Endodermal cell (in vitro differentiated cells): ENCODE measurements around the gene ETV6. TPM values are rescaled to one million over a fixed set of nuclear protein-coding genes. Genes with fewer than 3 reads are reported as not detected.

Experiments
- DNase-seq: peaks from one replicate; pipeline ENCODE4 v3.0.0-alpha.2; 2017
- H3K27ac ChIP-seq: 2 replicates; pipeline ENCODE4 v1.5.1; 2013; ENCODE audit warnings: mild to moderate bottlenecking, low read depth, low read length, moderate library complexity
- H3K27me3 ChIP-seq: 2 replicates; pipeline ENCODE4 v1.6.1; 2013; ENCODE audit warnings: mild to moderate bottlenecking, low read length, moderate library complexity; ENCODE audit not compliant: insufficient read depth, control insufficient read depth, poor library complexity, severe bottlenecking
- H3K36me3 ChIP-seq: 2 replicates; pipeline ENCODE4 v1.7.0; 2013; ENCODE audit warnings: mild to moderate bottlenecking, low read length, moderate library complexity; ENCODE audit not compliant: control insufficient read depth, insufficient read depth
- H3K4me1 ChIP-seq: one replicate; pipeline ENCODE4 v1.7.0; 2013; ENCODE audit warnings: low read length; ENCODE audit not compliant: control insufficient read depth, insufficient read depth
- H3K4me3 ChIP-seq: 2 replicates; pipeline ENCODE4 v1.5.1; 2013; ENCODE audit warnings: mild to moderate bottlenecking, low read length, moderate library complexity
- H3K9ac ChIP-seq: 2 replicates; pipeline ENCODE4 v1.6.1; 2013; ENCODE audit warnings: mild to moderate bottlenecking, low read length, moderate library complexity; ENCODE audit not compliant: poor library complexity, severe bottlenecking; ENCODE audit errors: extremely low read depth
- H3K9me3 ChIP-seq: 2 replicates; pipeline ENCODE4 v1.6.1; 2013; ENCODE audit warnings: mild to moderate bottlenecking, low read length, moderate library complexity; ENCODE audit not compliant: control insufficient read depth
- H3K27ac Mint-ChIP-seq: 2 replicates; pipeline ENCODE4 v1.8.0; 2020; ENCODE audit warnings: mixed read lengths
- H3K27me3 Mint-ChIP-seq: 2 replicates; pipeline ENCODE4 v1.8.0; 2021; ENCODE audit warnings: mild to moderate bottlenecking, mixed read lengths; ENCODE audit not compliant: insufficient read depth
- H3K36me3 Mint-ChIP-seq: 2 replicates; pipeline ENCODE4 v1.8.0; 2020; ENCODE audit warnings: low read depth, mixed read lengths
- H3K4me1 Mint-ChIP-seq: 2 replicates; pipeline ENCODE4 v1.8.0; 2020; ENCODE audit warnings: mixed read lengths
- H3K4me3 Mint-ChIP-seq: 2 replicates; pipeline ENCODE4 v1.8.0; 2020; ENCODE audit warnings: mild to moderate bottlenecking, moderate library complexity, mixed read lengths
- H3K9me3 Mint-ChIP-seq: 2 replicates; pipeline ENCODE4 v1.8.0; 2020; ENCODE audit warnings: mild to moderate bottlenecking, mixed read lengths
- WGBS, 2 experiments: methylation state at CpG; one replicate each; pipeline versions ENCODE4 v1.1.5 to v1.1.7; 2013; ENCODE audit warnings: missing lambda C conversion rate in 2 of 2, mixed read lengths in 1 of 2; ENCODE audit not compliant: insufficient coverage in 1 of 2, insufficient read length in 1 of 2; 5-methylcytosine and 5-hydroxymethylcytosine counted together
- total RNA-seq, 2 donors: library from RNA; stranded (reverse); fragmentation: NEBNext Ultra II Directional in 1 of 2; extraction: Animal tissue kit (Norgen Biotek cat#: 25700) in 1 of 2; gene quantifications; 2 replicates in 1 of 2; 3 replicates in 1 of 2; pipeline ENCODE4 v1.2.1, GENCODE V29; 2021
- TF ChIP-seq, protein P1 (sequence below): fragments of 200-600 bp; sonication (generic); conservative IDR thresholded peaks from 2 replicates; pipeline ENCODE4 v1.5.0; 2021; ENCODE audit warnings: antibody characterized with exemption, mild to moderate bottlenecking

The ETV6 gene
- total RNA-seq, 2 donors from 2014 or later: 9.3 to 22.1 TPM

GRCh38 chr12:11782914-11783420, 133.5 kb downstream of the ETV6 start:
- Mint-ChIP-seq H3K27ac (no peak overlapping the region), H3K36me3 (no peaks in the 10 kb centered on the region), H3K4me1 (peaks cover 16% of the 10 kb centered on the region), H3K27me3 (peaks cover 23% of the 10 kb centered on the region), H3K9me3 (no peaks in the 10 kb centered on the region), H3K4me3 (no peak overlapping the region)
- DNase-seq: no peak
- Histone ChIP-seq H3K27me3 (peaks cover 27% of the 10 kb centered on the region), H3K4me1 (peaks cover 3% of the 10 kb centered on the region), H3K9me3 (no peaks in the 10 kb centered on the region), H3K27ac (no peak overlapping the region), H3K36me3 (no peaks in the 10 kb centered on the region), H3K4me3 (no peak overlapping the region), H3K9ac (no peak overlapping the region)
- TF ChIP-seq, protein P1, sequence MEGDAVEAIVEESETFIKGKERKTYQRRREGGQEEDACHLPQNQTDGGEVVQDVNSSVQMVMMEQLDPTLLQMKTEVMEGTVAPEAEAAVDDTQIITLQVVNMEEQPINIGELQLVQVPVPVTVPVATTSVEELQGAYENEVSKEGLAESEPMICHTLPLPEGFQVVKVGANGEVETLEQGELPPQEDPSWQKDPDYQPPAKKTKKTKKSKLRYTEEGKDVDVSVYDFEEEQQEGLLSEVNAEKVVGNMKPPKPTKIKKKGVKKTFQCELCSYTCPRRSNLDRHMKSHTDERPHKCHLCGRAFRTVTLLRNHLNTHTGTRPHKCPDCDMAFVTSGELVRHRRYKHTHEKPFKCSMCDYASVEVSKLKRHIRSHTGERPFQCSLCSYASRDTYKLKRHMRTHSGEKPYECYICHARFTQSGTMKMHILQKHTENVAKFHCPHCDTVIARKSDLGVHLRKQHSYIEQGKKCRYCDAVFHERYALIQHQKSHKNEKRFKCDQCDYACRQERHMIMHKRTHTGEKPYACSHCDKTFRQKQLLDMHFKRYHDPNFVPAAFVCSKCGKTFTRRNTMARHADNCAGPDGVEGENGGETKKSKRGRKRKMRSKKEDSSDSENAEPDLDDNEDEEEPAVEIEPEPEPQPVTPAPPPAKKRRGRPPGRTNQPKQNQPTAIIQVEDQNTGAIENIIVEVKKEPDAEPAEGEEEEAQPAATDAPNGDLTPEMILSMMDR: no peak
- WGBS, 2 experiments: 84 to 91% methylated on average over 2 to 3 of the region's 3 CpGs

GRCh38 chr12:11785712-11786111, 136.2 kb downstream of the ETV6 start:
- H3K27me3 Mint-ChIP-seq: peaks cover 6% of the 10 kb centered on the region
- Histone ChIP-seq H3K4me3 (no peak overlapping the region), H3K27me3 (peaks cover 9% of the 10 kb centered on the region), H3K9ac (no peak overlapping the region), H3K36me3 (no peaks in the 10 kb centered on the region), H3K9me3 (no peaks in the 10 kb centered on the region), H3K4me1 (no peaks in the 10 kb centered on the region), H3K27ac (no peak overlapping the region)
- no peak for DNase-seq
- 97% methylated on average over 3 to 5 of the region's 5 CpGs for WGBS, 2 experiments
- no peak overlapping the region for H3K27ac Mint-ChIP-seq
- H3K36me3 Mint-ChIP-seq: peaks cover 3% of the 10 kb centered on the region
- H3K9me3 Mint-ChIP-seq: no peaks in the 10 kb centered on the region
- H3K4me1 Mint-ChIP-seq: peaks cover 8% of the 10 kb centered on the region
- TF ChIP-seq, protein P1: no peak
- no peak overlapping the region for H3K4me3 Mint-ChIP-seq

DNA sequence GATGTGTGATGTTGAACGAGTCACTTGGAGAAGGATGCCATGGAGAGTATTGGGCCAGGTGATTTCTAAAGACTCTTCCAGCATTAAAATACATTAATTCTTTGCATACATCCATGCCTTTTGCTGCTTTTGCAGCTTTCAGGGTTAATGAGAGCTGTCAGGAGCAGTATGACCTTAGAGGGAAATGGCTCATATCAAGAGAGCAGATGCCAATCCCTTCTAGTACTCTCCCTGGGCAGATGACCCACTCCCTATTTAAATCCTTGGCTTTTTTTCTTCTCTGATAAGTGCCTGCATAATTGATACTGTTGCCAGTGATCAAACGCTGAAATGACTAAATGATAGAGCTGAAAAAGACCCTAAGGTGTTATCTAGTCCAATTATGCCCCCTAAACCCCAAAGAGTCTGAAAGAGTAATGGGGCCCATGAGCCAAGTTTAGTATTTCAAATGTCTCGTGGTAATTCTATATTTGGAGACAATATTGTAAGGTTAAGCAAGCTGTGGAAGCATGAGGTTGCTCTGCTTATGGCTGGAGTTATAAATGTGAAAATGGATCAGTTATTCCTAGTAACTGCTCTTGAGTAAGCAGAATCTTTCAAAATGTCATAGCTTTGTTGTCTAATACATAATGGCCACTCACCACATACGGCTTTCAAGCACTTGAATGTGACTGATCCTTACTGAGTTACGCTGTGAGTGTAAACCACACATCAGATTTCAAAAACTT, 137.3 kb downstream of the ETV6 start:
- no peaks in the 10 kb centered on the region for H3K27me3 ChIP-seq
- no peak for DNase-seq
- H3K36me3 ChIP-seq: no peaks in the 10 kb centered on the region
- H3K27me3 Mint-ChIP-seq: no peaks in the 10 kb centered on the region
- H3K4me3 Mint-ChIP-seq: no peak overlapping the region
- H3K9me3 ChIP-seq: no peaks in the 10 kb centered on the region
- WGBS, 2 experiments: 94 to 99% methylated on average over 2 to 5 of the region's 5 CpGs
- H3K27ac Mint-ChIP-seq: no peak overlapping the region
- H3K4me3 ChIP-seq: no peak overlapping the region
- H3K9me3 Mint-ChIP-seq: no peaks in the 10 kb centered on the region
- H3K9ac ChIP-seq: no peak overlapping the region
- H3K4me1 ChIP-seq: no peaks in the 10 kb centered on the region
- TF ChIP-seq, protein P1: no peak
- H3K36me3 Mint-ChIP-seq: peaks cover 4% of the 10 kb centered on the region
- peaks cover 14% of the 10 kb centered on the region for H3K4me1 Mint-ChIP-seq
- no peak overlapping the region for H3K27ac ChIP-seq
